Measurements from ENCODE around the gene EXOC4.

Gene EXOC4

DNA sequence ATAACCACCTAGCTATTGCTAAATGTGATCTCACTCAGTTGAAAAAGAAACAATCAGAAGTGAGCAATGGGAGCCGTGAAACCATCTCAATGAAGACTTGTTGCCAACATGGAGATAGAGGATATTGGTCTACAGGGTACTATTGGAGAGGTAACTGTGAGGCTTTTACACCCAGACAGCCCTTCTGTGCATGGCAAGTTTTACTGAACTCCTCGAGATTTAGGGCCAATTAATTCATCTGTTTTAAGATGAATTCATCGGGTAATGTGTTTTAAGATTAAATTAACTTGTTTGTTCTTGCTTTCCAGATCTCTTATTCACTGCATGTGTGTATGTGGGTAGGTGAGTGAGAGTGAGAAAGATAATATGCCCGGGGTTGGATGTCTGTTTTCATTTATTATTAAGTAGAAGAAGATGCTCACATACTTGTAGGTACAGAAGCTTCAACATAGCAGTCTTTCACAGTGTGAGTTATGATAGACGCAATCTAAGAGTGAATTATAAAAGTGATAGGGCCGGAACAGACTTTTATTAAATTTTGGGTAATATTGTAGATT, 323.8 kb downstream of the EXOC4 start:
- Histone ChIP-seq H3K9ac (ENCODE audit: low read depth, low read length, poor library complexity) (no peak overlapping the region), H4K8ac (ENCODE audit: low read depth, low read length) (no peak overlapping the region), H2BK120ac (ENCODE audit: low read depth, low read length) (no peak overlapping the region), H3K4me1 (ENCODE audit: control insufficient read depth in 2 of 2, insufficient read depth in 1 of 2, low read depth in 1 of 2, low read length in 2 of 2) (peaks cover 0 to 3% of the 10 kb centered on the region in 2 donors), H2BK5ac (ENCODE audit: low read length) (no peak overlapping the region), H3K36me3 (replicated peaks in 1 of 2; ENCODE audit: control insufficient read depth in 2 of 2, insufficient read depth in 2 of 2, low read length in 2 of 2) (no peaks in the 10 kb centered on the region), H3K18ac (ENCODE audit: low read length) (no peak overlapping the region), H3K9me3 (replicated peaks in 1 of 2; ENCODE audit: control insufficient read depth in 2 of 2, insufficient read depth in 1 of 2, low read depth in 1 of 2, low read length in 2 of 2) (no peaks in the 10 kb centered on the region), H3K27ac (replicated peaks; ENCODE audit: low read length) (no peak overlapping the region), H3K4me3 (ENCODE audit: low read length in 2 of 2) (no peak overlapping the region), H4K91ac (ENCODE audit: low read depth, low read length, poor library complexity) (no peak overlapping the region), H2AK5ac (ENCODE audit: low read depth, low read length) (no peak overlapping the region), H3K14ac (ENCODE audit: low read length) (no peak overlapping the region), H2AFZ (ENCODE audit: low read length) (no peak overlapping the region), H3K4ac (ENCODE audit: low read length) (no peak overlapping the region), H3K4me2 (ENCODE audit: insufficient read depth, low read length, poor library complexity, severe bottlenecking) (no peak overlapping the region), H3K27me3 (ENCODE audit: control insufficient read depth in 3 of 3, insufficient read depth in 3 of 3, low read depth in 1 of 3, low read length in 3 of 3) (no peaks in the 10 kb centered on the region), H2BK15ac (ENCODE audit: low read length) (no peak overlapping the region), H3K23ac (ENCODE audit: low read depth, low read length, poor library complexity) (no peak overlapping the region), H3K79me1 (ENCODE audit: low read depth, low read length) (no peaks in the 10 kb centered on the region), H2BK12ac (ENCODE audit: low read length) (no peak overlapping the region)
- no CpG with 5 or more reads among the region's 6 CpGs for WGBS, 2 donors (ENCODE audit: extremely low coverage in 2 of 2, insufficient read length in 2 of 2, insufficient replicate concordance in 1 of 2)
- no peak for DNase-seq (ENCODE audit: low spot score)

DNA sequence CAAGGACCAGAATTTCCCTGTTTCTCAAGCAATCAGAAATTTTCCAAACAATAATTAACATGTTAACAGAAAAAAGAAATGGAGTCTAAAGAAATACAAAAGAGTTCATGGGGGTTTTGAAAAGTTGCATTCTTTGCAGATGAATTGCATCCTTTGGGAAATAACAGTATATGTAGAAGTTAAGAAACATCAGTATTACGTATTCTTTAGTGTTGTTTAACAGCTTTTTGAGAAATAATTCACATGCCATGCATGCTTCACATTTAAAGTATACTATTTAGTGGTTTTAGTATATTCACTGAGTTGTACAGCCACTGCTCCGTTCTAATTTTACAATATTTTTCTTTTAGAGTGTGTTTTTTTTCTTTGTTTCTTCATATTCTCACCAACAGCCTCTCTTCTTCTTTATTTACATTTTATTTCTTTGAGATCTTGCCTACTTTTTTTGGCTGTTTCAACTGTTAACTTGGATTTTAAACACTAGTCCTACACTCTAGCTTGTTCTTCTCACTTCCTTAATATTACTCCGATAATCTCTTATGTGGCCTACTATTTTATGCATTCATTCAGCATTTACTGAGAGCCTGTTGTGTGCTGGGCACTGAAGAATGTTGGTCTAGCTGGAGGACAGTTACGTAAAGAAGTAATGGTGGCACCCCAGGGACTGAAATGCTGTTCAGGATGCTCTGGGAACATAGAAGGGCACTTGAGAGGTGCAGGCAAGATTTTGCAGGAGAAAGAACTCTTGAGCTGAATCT, 330.1 kb downstream of the EXOC4 start:
- H3K79me1 ChIP-seq (ENCODE audit: low read depth, low read length): no peaks in the 10 kb centered on the region
- no peak overlapping the region for H3K23ac ChIP-seq (ENCODE audit: low read depth, low read length, poor library complexity)
- no peaks in the 10 kb centered on the region for H3K4me1 ChIP-seq (ENCODE audit: control insufficient read depth in 2 of 2, insufficient read depth in 1 of 2, low read depth in 1 of 2, low read length in 2 of 2)
- H3K18ac ChIP-seq (ENCODE audit: low read length): no peak overlapping the region
- no peak overlapping the region for H3K14ac ChIP-seq (ENCODE audit: low read length)
- H2BK5ac ChIP-seq (ENCODE audit: low read length): no peak overlapping the region
- H3K36me3 ChIP-seq (replicated peaks in 1 of 2; ENCODE audit: control insufficient read depth in 2 of 2, insufficient read depth in 2 of 2, low read length in 2 of 2): no peaks in the 10 kb centered on the region
- H3K4ac ChIP-seq (ENCODE audit: low read length): no peak overlapping the region
- no peak overlapping the region for H2BK120ac ChIP-seq (ENCODE audit: low read depth, low read length)
- no peak overlapping the region for H2BK15ac ChIP-seq (ENCODE audit: low read length)
- no CpG with 5 or more reads among the region's 4 CpGs for WGBS, 2 donors (ENCODE audit: extremely low coverage in 2 of 2, insufficient read length in 2 of 2, insufficient replicate concordance in 1 of 2)
- DNase-seq (ENCODE audit: low spot score): no peak
- no peak overlapping the region for H4K91ac ChIP-seq (ENCODE audit: low read depth, low read length, poor library complexity)
- no peak overlapping the region for H2AK5ac ChIP-seq (ENCODE audit: low read depth, low read length)
- H3K4me2 ChIP-seq (ENCODE audit: insufficient read depth, low read length, poor library complexity, severe bottlenecking): no peak overlapping the region
- H3K9ac ChIP-seq (ENCODE audit: low read depth, low read length, poor library complexity): no peak overlapping the region
- H3K4me3 ChIP-seq (ENCODE audit: low read length in 2 of 2): no peak overlapping the region
- no peak overlapping the region for H2AFZ ChIP-seq (ENCODE audit: low read length)
- no peaks in the 10 kb centered on the region for H3K27me3 ChIP-seq (ENCODE audit: control insufficient read depth in 3 of 3, insufficient read depth in 3 of 3, low read depth in 1 of 3, low read length in 3 of 3)
- H4K8ac ChIP-seq (ENCODE audit: low read depth, low read length): no peak overlapping the region
- no peaks in the 10 kb centered on the region for H3K9me3 ChIP-seq (replicated peaks in 1 of 2; ENCODE audit: control insufficient read depth in 2 of 2, insufficient read depth in 1 of 2, low read depth in 1 of 2, low read length in 2 of 2)
- no peak overlapping the region for H2BK12ac ChIP-seq (ENCODE audit: low read length)
- H3K27ac ChIP-seq (replicated peaks; ENCODE audit: low read length): no peak overlapping the region

DNA sequence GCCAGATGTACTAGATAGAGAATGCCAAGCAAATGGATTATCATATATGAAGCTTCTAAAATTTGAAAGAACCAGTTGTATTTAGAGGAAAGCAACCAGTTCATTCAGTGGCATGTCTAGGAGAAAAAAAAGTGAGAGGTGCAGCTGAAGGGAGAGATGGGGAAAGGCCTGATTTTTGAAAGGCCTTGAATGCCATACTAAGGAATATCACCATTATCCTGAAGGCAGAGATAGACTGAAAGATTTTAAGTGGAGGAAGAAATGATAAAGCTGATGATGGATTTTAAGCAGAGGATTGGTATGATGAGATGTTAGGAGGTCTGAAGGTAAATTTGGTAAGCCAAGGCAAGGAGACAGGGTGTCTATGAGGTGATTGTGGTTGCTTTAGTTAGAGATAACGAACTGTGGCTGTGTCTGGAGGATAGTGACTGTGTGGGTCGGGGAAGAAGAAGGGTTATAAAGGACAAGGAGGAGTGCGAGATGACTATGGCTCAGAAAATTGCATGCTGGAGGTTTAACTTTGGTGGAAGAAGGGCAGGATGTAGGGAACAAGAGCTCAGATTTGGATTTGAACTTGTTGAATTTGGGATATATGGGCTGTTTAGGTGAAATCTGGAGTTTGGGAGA, 330.8 kb downstream of the EXOC4 start:
- Histone ChIP-seq H3K27me3 (ENCODE audit: control insufficient read depth in 3 of 3, insufficient read depth in 3 of 3, low read depth in 1 of 3, low read length in 3 of 3) (no peaks in the 10 kb centered on the region), H2AFZ (ENCODE audit: low read length) (no peak overlapping the region), H3K9ac (ENCODE audit: low read depth, low read length, poor library complexity) (no peak overlapping the region), H2BK5ac (ENCODE audit: low read length) (no peak overlapping the region), H3K4me2 (ENCODE audit: insufficient read depth, low read length, poor library complexity, severe bottlenecking) (no peak overlapping the region), H3K23ac (ENCODE audit: low read depth, low read length, poor library complexity) (no peak overlapping the region), H3K27ac (replicated peaks; ENCODE audit: low read length) (no peak overlapping the region), H3K18ac (ENCODE audit: low read length) (no peak overlapping the region), H3K4ac (ENCODE audit: low read length) (no peak overlapping the region), H2AK5ac (ENCODE audit: low read depth, low read length) (no peak overlapping the region), H3K4me1 (ENCODE audit: control insufficient read depth in 2 of 2, insufficient read depth in 1 of 2, low read depth in 1 of 2, low read length in 2 of 2) (no peaks in the 10 kb centered on the region), H3K4me3 (ENCODE audit: low read length in 2 of 2) (no peak overlapping the region), H4K91ac (ENCODE audit: low read depth, low read length, poor library complexity) (no peak overlapping the region), H3K36me3 (replicated peaks in 1 of 2; ENCODE audit: control insufficient read depth in 2 of 2, insufficient read depth in 2 of 2, low read length in 2 of 2) (no peaks in the 10 kb centered on the region), H3K9me3 (replicated peaks in 1 of 2; ENCODE audit: control insufficient read depth in 2 of 2, insufficient read depth in 1 of 2, low read depth in 1 of 2, low read length in 2 of 2) (no peaks in the 10 kb centered on the region), H2BK12ac (ENCODE audit: low read length) (no peak overlapping the region), H3K79me1 (ENCODE audit: low read depth, low read length) (no peaks in the 10 kb centered on the region), H3K14ac (ENCODE audit: low read length) (no peak overlapping the region), H2BK120ac (ENCODE audit: low read depth, low read length) (no peak overlapping the region), H2BK15ac (ENCODE audit: low read length) (no peak overlapping the region), H4K8ac (ENCODE audit: low read depth, low read length) (no peak overlapping the region)
- no CpG with 5 or more reads among the region's 3 CpGs for WGBS, 2 donors (ENCODE audit: extremely low coverage in 2 of 2, insufficient read length in 2 of 2, insufficient replicate concordance in 1 of 2)
- no peak for DNase-seq (ENCODE audit: low spot score)

DNA sequence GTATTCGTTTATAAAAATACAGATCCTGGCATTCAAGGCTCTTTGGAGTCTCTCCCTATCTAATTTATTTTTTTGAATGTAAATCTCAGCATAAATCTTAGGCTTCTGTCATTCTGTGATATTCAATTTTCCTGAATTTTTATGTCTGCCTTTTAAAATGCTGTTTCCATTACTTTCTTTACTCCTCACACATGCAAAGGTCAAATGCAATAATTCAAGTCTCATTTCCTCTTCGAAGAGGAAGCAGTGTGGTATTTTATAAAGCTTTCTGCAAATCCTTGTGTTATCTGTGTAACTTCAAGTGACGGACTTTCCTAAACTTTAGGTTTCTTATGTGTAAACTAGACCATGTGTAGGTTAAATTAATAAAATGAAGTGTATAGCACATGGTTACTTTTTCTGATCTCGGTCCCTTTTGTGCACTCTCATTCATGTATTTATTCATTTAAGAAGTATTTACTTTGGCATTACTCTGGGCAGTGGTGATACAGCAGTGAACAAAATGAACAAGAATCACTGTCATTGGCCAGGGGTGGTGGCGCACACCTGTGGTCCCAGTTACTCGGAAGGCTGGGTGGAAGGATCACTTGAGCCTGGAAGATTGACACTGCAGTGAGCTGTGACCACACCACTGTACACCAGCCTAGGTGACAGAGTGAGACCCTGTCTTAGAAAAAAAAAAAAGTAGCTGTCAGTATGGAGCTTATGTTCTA, 332.2 kb downstream of the EXOC4 start:
- Histone ChIP-seq H3K79me1 (ENCODE audit: low read depth, low read length) (no peaks in the 10 kb centered on the region), H3K27ac (replicated peaks; ENCODE audit: low read length) (no peak overlapping the region), H2AK5ac (ENCODE audit: low read depth, low read length) (no peak overlapping the region), H2BK15ac (ENCODE audit: low read length) (no peak overlapping the region), H3K9ac (ENCODE audit: low read depth, low read length, poor library complexity) (no peak overlapping the region), H2BK5ac (ENCODE audit: low read length) (no peak overlapping the region), H3K18ac (ENCODE audit: low read length) (no peak overlapping the region), H2BK12ac (ENCODE audit: low read length) (no peak overlapping the region), H3K9me3 (replicated peaks in 1 of 2; ENCODE audit: control insufficient read depth in 2 of 2, insufficient read depth in 1 of 2, low read depth in 1 of 2, low read length in 2 of 2) (no peaks in the 10 kb centered on the region), H3K4me2 (ENCODE audit: insufficient read depth, low read length, poor library complexity, severe bottlenecking) (no peak overlapping the region), H4K91ac (ENCODE audit: low read depth, low read length, poor library complexity) (no peak overlapping the region), H2AFZ (ENCODE audit: low read length) (no peak overlapping the region), H3K4ac (ENCODE audit: low read length) (no peak overlapping the region), H3K4me1 (ENCODE audit: control insufficient read depth in 2 of 2, insufficient read depth in 1 of 2, low read depth in 1 of 2, low read length in 2 of 2) (no peaks in the 10 kb centered on the region), H3K23ac (ENCODE audit: low read depth, low read length, poor library complexity) (no peak overlapping the region), H3K14ac (ENCODE audit: low read length) (no peak overlapping the region), H3K4me3 (ENCODE audit: low read length in 2 of 2) (no peak overlapping the region), H3K36me3 (replicated peaks in 1 of 2; ENCODE audit: control insufficient read depth in 2 of 2, insufficient read depth in 2 of 2, low read length in 2 of 2) (no peaks in the 10 kb centered on the region), H4K8ac (ENCODE audit: low read depth, low read length) (no peak overlapping the region), H3K27me3 (ENCODE audit: control insufficient read depth in 3 of 3, insufficient read depth in 3 of 3, low read depth in 1 of 3, low read length in 3 of 3) (no peaks in the 10 kb centered on the region), H2BK120ac (ENCODE audit: low read depth, low read length) (no peak overlapping the region)
- no peak for DNase-seq (ENCODE audit: low spot score)
- no CpG with 5 or more reads among the region's 6 CpGs for WGBS, 2 donors (ENCODE audit: extremely low coverage in 2 of 2, insufficient read length in 2 of 2, insufficient replicate concordance in 1 of 2)
